GM06990 (cell line): Measurements from ENCODE around the gene FRAS1.

Experiments used
- DNase-seq: peaks from one replicate; pipeline ENCODE4 v3.0.0-alpha.2; 2011; ENCODE audit not compliant: insufficient read length; ENCODE audit errors: extremely low read depth
- H3K27me3 ChIP-seq: replicated peaks from 2 replicates; pipeline ENCODE4 v1.6.0; 2011; ENCODE audit warnings: low read length; ENCODE audit not compliant: control insufficient read depth, insufficient read depth
- H3K36me3 ChIP-seq: 2 replicates; pipeline ENCODE4 v1.5.1; 2011; ENCODE audit warnings: low read length; ENCODE audit not compliant: control insufficient read depth, insufficient read depth
- H3K4me3 ChIP-seq: replicated peaks from 2 replicates; pipeline ENCODE4 v1.5.1; 2011; ENCODE audit warnings: low read depth, mild to moderate bottlenecking, control low read depth, low read length
- TF ChIP-seq, protein P1 (sequence below): IDR thresholded peaks from 2 replicates; pipeline ENCODE4 v1.5.1; 2011; ENCODE audit warnings: low read length, control low read depth, mild to moderate bottlenecking, inconsistent platforms; ENCODE audit not compliant: insufficient read depth, poor library complexity, severe bottlenecking

FRAS1 gene

DNA sequence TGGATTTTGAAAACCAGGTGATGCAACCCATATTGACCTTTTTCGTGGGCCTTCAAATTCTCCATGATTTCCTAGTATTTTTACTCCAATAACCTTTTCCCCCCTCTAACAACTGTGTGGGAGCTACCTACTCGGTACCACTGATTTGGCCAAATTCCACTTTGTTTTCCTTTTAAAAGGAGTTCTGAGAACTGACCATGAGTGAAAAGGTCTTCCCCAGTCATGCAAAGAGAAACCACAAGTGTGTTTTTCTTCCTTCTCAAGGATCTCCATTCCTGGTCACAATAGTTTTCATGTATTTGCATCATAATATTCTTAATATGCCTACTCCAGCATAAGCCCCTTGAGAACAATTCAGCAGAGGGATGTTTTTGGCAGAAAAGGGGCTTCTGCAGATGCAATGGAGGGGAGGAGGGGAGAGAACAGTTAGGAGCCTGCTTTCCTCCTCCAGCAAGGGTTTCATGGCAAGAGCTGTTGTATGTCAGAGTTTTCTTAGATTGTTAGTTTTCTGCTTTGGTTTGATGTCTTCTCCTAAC lies 299.2 kb downstream of the FRAS1 start:
- H3K4me3 ChIP-seq: no peak overlapping the region
- no peak for DNase-seq
- H3K36me3 ChIP-seq: no peaks in the 10 kb centered on the region
- TF ChIP-seq, protein P1, sequence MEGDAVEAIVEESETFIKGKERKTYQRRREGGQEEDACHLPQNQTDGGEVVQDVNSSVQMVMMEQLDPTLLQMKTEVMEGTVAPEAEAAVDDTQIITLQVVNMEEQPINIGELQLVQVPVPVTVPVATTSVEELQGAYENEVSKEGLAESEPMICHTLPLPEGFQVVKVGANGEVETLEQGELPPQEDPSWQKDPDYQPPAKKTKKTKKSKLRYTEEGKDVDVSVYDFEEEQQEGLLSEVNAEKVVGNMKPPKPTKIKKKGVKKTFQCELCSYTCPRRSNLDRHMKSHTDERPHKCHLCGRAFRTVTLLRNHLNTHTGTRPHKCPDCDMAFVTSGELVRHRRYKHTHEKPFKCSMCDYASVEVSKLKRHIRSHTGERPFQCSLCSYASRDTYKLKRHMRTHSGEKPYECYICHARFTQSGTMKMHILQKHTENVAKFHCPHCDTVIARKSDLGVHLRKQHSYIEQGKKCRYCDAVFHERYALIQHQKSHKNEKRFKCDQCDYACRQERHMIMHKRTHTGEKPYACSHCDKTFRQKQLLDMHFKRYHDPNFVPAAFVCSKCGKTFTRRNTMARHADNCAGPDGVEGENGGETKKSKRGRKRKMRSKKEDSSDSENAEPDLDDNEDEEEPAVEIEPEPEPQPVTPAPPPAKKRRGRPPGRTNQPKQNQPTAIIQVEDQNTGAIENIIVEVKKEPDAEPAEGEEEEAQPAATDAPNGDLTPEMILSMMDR: no peak
- H3K27me3 ChIP-seq: no peaks in the 10 kb centered on the region; the same call in 1 of the 2 replicates

DNA sequence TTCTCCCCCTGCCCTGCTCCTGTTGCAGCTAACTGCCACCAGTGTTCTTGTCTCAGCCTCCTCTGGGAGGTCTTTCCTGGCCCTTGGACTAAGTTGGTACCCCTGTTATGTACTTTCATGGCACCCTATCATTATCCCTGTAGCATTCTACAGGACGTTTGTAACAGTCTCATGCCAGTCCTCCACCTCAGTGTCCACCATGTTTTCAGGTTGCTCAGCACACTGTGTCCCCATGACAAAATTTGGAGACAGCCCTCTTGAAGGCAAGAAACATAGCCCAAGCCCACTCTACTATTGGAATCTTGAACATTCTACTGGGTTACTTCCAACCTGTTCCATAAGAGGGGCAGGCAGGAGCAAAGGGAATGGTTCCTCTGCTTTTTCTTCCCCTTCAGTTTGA lies 300.0 kb downstream of the FRAS1 start:
- no peak for DNase-seq
- no peaks in the 10 kb centered on the region; the same call in 1 of the 2 replicates for H3K27me3 ChIP-seq
- TF ChIP-seq, protein P1: no peak
- H3K36me3 ChIP-seq: no peaks in the 10 kb centered on the region
- no peak overlapping the region for H3K4me3 ChIP-seq

DNA sequence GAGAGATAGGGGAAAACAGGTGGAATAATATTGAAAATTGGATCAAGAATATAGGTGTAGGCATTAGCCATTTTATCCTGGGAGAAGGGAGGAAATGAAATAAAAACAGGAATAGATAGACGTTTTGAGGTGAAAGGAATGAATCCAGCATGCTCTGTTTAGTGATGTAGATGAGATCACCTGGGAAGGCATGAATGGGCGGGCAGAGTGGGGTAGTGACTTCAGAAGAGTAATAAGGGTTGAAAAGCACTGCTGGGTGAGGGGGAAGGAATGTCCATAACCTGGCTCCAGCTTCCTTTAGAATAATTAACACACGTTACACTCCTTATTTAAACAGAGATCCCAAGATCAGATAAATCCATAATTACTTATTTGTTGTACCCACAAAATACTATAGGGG lies 303.3 kb downstream of the FRAS1 start:
- peaks cover 1% of the 10 kb centered on the region for H3K27me3 ChIP-seq
- H3K36me3 ChIP-seq: no peaks in the 10 kb centered on the region
- TF ChIP-seq, protein P1: no peak
- no peak for DNase-seq
- no peak overlapping the region for H3K4me3 ChIP-seq

DNA sequence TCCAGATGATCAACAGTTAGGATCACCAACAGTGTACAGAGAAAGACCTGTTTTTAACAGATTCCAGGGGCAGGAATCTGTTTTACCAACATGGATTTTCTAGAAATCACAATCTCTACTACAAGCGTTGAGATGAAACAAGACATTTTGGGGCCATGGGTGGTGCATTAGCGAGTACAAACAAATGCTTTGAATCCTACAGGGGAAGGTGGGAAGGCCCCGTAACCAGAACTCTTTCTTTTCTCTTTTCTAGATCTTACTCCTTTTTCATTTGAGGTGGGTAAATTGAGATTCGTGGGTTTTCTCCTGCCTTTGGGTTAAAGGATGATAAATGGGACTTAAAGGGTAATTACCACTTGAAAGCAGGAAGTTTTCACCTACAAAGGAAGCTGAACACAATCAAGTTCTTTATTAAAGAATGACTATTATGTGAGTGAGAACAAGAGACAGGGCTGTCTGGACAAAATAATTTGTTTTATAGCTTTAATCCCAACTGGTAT lies 304.5 kb downstream of the FRAS1 start:
- Histone ChIP-seq H3K36me3 (no peaks in the 10 kb centered on the region), H3K4me3 (no peak overlapping the region), H3K27me3 (peaks cover 1% of the 10 kb centered on the region; the same call in 1 of the 2 replicates)
- no peak for DNase-seq
- TF ChIP-seq, protein P1: no peak

DNA sequence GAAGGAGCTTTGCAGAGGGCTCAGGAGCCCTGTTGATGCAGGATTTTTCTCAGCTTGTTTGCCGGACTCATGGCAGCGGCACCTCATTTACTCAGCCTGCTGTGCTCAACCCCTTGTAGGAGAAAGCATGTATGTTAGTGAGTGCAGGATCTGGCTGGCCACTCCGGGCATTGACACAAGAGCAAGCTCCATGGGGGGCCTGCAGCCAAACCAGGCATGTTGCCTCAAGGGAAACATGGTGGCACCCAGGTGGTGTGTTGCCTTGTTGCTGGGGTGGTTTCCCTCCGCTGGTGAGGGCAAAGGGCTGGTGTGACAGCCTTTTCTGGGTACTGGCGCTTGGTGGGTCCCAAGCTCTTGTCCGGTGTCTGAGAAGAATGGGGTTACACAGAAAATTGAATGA lies 305.2 kb downstream of the FRAS1 start:
- Histone ChIP-seq H3K4me3 (no peak overlapping the region), H3K36me3 (no peaks in the 10 kb centered on the region), H3K27me3 (peaks cover 1% of the 10 kb centered on the region; the same call in 1 of the 2 replicates)
- no peak for DNase-seq
- TF ChIP-seq, protein P1: no peak
